HL-60/S4 (cell line): ENCODE data around the gene LAPTM5.

ENCODE experiments used
- in situ Hi-C: fragments of 300-500 bp; cut with MboI; formaldehyde crosslinking; loops from 2 replicates; pipeline ENCODE4 v1.14.3; 2022; ENCODE audit warnings: low sequenced_read_pairs

The LAPTM5 gene

DNA sequence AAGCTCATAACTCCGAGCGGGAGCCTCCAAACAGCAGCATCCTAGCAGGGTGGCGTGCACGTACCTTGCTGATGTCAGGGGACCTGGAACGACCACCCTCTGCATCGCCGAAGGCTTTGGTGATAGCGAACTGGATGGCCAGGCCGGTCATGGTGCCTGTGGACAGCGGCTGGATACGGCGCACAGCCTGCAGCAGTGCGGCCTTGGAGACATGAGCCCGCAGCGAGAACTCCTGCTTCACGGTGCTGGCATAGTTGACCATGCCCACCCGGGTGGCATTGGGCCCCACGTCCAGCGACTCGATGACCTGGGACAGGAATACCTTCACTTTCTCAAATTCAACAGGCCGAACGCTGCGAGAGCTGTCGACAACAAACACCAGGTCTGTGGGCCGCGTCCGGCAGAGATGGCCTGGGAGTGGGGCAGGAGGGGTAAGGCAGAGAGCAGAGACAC lies 36.2 kb downstream of the LAPTM5 start:
- in situ Hi-C loops = loop anchor here (5.0 to 25.0 kb wide), 2 partner anchors 41 to 1484 kb away; partner anchors contain the start of genes MECR and PTPRU

- in situ Hi-C loops = loop anchor here (5.0 to 25.0 kb wide), 2 partner anchors 42 to 1483 kb away; partner anchors contain the start of genes MECR and PTPRU
These were observed 37.0 kb downstream of the LAPTM5 start for GRCh38 chr1:30720271-30721223.

GRCh38 chr1:30719406-30720270 lies 37.9 kb downstream of the LAPTM5 start:
- in situ Hi-C loops = loop anchor here (5.0 to 25.0 kb wide), 3 partner anchors 43 to 1482 kb away; partner anchors contain the start of genes MECR and PTPRU

- in situ Hi-C loops = loop anchor here (5.0 to 25.0 kb wide), 2 partner anchors 193 to 1482 kb away; partner anchors contain the start of genes MECR and PTPRU
These were observed 38.8 kb downstream of the LAPTM5 start for GRCh38 chr1:30718636-30719405.

DNA sequence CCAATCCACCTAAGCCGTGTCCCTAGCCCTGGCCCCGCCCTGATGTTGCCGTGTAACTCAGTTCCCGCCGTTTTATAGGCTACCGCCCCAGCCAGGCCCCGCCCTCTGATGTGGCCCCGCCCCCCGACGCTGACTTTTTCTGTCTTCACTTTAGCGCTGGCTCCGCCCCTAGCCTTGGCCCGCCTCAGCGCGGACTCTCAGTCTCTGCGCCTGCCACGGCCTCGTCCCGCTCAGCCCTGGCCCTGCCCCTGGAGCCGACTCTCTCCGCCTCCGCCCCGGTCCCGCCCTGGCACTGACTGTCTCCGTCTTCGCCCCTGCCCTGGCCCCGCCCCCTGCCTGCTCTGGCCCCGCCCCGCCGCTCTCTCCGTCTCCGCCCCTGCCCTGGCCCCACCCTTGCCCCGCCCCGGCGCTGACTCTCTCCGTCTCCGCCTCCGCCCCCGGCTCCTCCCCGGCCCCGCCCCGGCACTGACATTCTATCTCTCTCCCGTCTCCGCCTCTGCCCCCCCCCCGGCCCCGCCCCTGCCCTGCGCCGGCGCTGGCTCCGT lies 39.4 kb downstream of the LAPTM5 start:
- in situ Hi-C loops = loop anchor here (5.0 to 25.0 kb wide), 2 partner anchors 194 to 1481 kb away; partner anchors contain the start of genes MECR and PTPRU

GRCh38 chr1:30716646-30717045 lies 40.9 kb downstream of the LAPTM5 start:
- in situ Hi-C loops = loop anchor here (5.0 to 25.0 kb wide), 2 partner anchors 196 to 1479 kb away; partner anchors contain the start of genes MECR and PTPRU

DNA sequence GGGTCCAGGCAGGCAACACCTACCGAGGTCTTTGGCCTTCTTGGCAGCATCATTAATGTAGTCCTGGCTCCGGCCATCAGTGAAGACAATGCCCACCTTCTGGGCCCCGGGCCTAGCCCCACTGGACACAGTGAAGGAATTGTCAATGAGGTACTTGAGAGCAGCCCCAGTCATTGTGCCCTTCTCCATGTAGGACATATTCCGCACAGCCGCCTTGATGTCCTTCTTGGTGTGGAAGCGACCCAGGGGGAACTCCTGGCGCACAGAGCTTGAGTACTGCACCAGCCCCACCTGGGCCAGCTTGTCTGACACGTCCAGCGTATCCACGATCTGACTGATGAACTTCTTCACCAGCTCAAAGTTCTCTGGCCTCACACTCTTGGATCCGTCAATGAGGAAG lies 41.7 kb downstream of the LAPTM5 start:
- in situ Hi-C loops = loop anchor here (5.0 to 25.0 kb wide), 2 partner anchors 196 to 1479 kb away; partner anchors contain the start of genes MECR and PTPRU

GRCh38 chr1:30715216-30715615 lies 42.4 kb downstream of the LAPTM5 start:
- in situ Hi-C loops = loop anchor here (5.0 to 25.0 kb wide), 2 partner anchors 197 to 1478 kb away; partner anchors contain the start of genes MECR and PTPRU

DNA sequence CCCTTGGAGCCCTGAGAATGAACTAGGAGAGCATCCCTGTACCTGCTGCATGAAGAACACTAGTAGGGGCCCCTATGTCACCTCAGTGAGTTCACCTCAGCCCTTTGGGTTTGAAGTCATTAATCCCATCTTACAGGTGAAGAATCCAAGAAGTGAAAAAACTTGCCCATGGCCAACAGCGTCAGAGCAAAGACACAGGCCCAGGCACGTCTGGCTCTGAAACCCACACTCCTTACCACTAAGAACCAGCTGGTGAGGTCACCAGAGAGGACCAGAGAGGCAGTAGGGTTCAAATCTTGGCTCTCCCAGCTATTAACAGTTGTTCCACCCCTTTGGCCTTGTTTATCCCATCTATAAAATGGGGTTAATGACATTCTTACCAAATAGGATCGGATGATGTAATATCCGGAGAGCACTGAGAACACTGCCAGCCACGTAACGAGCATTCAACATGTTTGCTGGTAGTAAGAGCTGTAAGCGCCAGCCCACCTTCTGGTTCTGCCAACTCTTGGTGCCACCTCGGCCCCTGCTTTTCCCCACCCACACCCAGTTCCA lies 43.0 kb downstream of the LAPTM5 start:
- in situ Hi-C loops = loop anchor here (5.0 to 25.0 kb wide), 2 partner anchors 198 to 1477 kb away; partner anchors contain the start of genes MECR and PTPRU

DNA sequence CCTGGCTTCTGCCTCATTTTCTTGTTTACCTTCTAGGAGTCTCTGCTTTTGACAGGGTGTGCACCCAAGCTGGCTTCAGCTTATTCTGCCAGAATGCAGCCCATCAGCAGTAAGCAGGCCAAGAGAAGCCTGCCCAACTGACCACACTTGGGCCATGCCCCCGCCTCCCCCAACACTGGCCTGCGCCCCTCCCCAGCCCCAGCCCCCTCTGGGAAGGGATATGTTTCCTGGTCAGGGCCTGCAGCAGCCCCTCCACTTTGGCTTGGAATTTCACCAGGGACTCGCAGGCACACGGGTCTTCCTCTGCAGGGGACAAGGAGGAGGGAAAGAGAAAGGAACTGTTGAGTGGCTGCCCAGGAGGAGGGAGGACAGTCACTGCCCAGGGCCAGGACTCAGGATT lies 43.5 kb downstream of the LAPTM5 start:
- in situ Hi-C loops = loop anchor here (25.0 kb wide), 1 partner anchor 1477 kb away; the partner anchor contains the start of genes MECR and PTPRU

GRCh38 chr1:30713311-30713710 lies 44.3 kb downstream of the LAPTM5 start:
- in situ Hi-C loops = loop anchor here (25.0 kb wide), 1 partner anchor 1476 kb away; the partner anchor contains the start of genes MECR and PTPRU

GRCh38 chr1:30712583-30712982 lies 45.0 kb downstream of the LAPTM5 start:
- in situ Hi-C loops = loop anchor here (25.0 kb wide), 1 partner anchor 1475 kb away; the partner anchor contains the start of genes MECR and PTPRU

DNA sequence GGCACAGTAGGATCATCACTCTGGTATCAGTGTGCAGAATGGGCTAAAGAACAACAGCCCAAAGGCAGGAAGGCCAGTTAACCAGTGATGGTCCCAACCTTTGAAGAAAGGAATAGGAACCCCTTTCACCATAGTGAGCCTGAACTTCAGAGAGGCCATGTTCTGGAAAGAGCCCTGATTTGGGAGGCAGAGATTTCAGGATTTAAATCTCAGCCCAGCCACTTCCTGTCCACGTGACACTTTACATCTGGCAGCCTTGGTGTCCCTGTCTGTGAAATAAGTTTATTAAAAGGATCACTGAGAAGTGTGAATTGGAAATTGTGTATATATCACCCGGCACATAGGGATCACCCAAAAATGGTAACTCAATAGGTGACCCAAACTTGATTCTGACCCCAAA lies 47.2 kb downstream of the LAPTM5 start:
- in situ Hi-C loops = loop anchor here (25.0 kb wide), 1 partner anchor 1473 kb away; the partner anchor contains the start of genes MECR and PTPRU

- in situ Hi-C loops = loop anchor here (25.0 kb wide), 1 partner anchor 1471 kb away; the partner anchor contains the start of genes MECR and PTPRU
These were observed 49.2 kb downstream of the LAPTM5 start for GRCh38 chr1:30708361-30708728.

DNA sequence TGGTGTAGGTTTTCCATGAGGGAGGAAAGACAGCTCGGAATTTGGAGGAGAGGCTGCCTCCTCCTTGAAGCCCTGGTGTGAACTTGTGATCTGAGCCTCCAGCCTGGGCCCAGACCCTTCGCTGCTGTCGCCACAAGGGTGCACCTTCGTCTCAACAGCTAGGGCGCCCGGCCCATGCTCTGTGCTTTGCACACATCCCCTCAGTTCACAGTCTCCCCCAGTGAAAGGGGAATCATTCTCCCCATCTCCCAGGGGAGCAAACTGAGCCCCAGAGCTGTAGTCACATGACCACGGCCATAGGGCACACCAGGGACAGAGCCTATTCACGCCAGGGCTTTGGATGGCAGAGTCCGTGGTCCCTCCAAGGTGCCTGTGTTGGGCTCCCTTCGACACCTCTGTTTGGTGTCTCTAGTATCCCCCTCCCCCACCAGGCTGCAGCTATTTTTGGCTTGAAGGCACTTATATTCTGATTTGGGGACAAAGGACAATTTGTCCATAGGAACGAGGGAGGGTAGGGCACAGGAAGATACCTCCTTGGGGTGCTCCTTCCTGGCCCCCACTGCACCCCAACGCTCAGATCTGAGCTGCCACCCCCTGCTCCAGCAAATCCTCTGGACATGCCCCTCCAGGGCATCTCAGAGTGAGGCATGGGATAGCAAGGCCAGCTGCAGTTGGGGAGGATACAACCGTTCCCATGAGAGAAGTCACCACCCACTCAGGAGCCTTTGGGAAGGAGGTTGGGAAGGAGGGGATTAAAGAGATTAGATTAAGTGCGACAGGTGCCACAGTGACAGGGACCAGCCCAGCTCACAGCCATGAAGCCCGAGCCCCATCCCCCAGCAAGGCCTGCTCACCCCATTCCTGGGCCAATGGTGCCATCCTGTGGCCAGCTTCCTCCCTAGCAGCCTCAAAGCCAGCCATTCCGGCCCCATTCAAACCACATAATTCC lies 49.9 kb downstream of the LAPTM5 start:
- in situ Hi-C loops = loop anchor here (25.0 kb wide), 1 partner anchor 1470 kb away; the partner anchor contains the start of genes MECR and PTPRU

DNA sequence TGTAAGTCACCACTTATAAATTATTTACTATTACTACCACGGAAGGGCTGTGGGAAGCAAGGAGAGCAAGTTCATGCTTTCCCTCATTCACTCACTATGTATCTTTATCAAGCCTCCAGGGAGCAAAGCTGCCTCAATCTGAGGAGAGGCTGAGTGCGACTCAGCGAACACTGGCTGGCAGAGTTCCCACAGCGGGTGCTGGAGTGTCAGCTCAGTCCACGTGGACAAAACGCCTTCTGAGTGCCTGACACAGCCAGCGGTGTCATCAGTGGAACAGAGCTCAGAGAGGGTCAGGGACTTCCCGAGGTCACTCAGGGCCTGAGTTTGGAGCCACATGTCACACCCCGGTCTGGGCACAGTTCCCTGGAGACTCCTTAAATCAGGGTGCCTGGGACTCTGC lies 51.0 kb downstream of the LAPTM5 start:
- in situ Hi-C loops = loop anchor here (25.0 kb wide), 1 partner anchor 1469 kb away; the partner anchor contains the start of genes MECR and PTPRU

DNA sequence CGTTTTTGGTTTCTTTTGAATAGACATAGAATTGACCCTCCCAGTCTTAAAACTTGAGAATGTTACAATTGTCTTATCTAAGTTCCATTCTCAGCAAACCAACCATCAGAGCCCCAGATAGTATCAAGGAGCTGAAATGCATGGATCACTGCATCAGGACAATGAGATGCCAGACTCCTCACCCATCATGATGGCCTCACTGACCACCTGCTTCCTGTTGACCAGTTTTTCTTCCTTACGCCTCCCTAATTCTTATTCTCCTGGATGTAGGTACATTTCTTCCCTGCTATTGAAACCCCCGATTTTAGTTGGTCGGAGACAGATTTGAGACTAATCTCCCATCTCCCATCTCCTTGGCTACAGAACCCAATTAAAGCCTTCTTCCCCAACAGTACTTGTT lies 51.9 kb downstream of the LAPTM5 start:
- in situ Hi-C loops = loop anchor here (25.0 kb wide), 1 partner anchor 1468 kb away; the partner anchor contains the start of genes MECR and PTPRU
